ENCODE results near the gene SH2D4B. TPM values are rescaled to one million over a fixed set of nuclear protein-coding genes. Genes with fewer than 3 reads are reported as not detected.

Gene SH2D4B
- total RNA-seq, 2 donors from 2014 or later, result 0.92 TPM; not detected in 1

DNA sequence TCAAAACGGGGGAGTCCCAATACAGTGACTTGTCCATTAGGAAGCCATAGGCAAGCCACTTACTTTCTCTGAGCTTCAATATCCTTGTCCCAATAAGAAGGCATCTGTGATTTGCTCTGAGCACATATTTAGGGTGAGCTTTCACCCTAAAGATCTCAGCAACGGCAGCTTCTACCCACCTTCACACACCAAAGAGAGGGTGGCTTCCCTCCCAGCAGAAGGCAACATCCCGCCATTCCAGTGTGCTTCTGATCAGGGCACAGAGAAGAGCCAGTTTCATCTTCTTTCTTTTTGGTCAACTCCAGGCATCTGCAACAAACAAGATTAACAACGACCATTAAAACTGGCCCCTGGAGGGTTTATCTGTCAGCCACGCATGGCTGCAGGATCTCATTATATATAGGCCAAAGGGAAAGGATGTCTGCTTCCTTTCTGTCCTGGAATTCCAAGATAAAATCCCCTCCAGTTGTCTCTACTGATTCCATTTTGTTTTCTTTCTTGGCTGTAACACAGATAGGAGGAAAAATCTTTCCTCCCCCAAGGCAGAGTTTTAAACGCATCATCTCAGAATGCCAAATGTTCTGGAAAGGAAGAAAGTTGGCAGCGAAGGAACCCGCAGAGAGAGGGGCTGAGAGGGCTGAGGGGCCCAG lies 491 bp upstream of the SH2D4B start:
- Histone ChIP-seq H3K36me3 (no peaks in the 10 kb centered on the region), H3K4me3 (no peak overlapping the region), H3K9me3 (no peaks in the 10 kb centered on the region), H3K4me1 (ENCODE audit: control insufficient read depth in 1 of 2, low read depth in 2 of 2) (no peaks in the 10 kb centered on the region), H3K27me3 (replicated peaks; ENCODE audit: insufficient read depth) (no peaks in the 10 kb centered on the region), H3K27ac (no peak overlapping the region)
- TF ChIP-seq, protein P1, sequence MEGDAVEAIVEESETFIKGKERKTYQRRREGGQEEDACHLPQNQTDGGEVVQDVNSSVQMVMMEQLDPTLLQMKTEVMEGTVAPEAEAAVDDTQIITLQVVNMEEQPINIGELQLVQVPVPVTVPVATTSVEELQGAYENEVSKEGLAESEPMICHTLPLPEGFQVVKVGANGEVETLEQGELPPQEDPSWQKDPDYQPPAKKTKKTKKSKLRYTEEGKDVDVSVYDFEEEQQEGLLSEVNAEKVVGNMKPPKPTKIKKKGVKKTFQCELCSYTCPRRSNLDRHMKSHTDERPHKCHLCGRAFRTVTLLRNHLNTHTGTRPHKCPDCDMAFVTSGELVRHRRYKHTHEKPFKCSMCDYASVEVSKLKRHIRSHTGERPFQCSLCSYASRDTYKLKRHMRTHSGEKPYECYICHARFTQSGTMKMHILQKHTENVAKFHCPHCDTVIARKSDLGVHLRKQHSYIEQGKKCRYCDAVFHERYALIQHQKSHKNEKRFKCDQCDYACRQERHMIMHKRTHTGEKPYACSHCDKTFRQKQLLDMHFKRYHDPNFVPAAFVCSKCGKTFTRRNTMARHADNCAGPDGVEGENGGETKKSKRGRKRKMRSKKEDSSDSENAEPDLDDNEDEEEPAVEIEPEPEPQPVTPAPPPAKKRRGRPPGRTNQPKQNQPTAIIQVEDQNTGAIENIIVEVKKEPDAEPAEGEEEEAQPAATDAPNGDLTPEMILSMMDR (IDR thresholded peaks at IDR 0.05), result no peak
- DNase-seq (ENCODE audit: low spot score) (no peak), ATAC-seq (ENCODE audit: insufficient number of reproducible peaks, low FRiP score, low read depth) (no peak)

DNA sequence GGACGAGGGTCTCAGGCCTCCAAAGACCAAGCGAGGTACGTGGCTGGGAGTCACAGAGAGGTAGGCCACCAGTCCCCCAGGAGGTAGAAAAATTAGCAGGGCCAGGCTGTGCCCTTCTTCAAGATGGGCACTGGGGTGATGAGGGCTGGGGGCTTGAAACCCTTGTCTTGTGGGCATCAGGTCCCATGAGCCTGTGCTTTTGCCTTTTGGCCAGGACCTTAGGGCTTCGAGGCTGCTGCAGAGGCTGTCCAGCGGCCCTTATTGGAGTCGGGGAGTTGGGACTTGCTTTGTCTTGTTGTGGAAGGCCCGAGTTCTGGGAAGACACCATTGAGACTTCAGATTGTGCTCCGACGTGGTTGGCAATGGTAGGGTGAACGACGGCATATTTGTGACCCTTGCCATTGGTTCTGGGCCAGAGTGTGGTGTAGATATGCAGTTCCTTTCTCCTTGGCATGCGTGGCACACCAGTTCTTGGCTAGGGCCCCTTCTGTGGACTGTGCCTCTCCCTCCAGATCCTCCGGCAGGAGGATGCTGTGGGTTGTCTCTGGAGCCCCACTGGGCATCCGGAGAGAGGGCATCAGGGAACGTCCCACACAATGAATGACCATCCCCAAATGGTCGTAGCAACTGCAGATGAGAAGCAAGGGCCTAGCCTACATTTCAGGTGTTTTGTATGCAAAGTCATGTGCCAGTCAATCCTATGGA lies 931 bp downstream of the SH2D4B start:
- no peaks in the 10 kb centered on the region for H3K9me3 ChIP-seq
- TF ChIP-seq, protein P1 (IDR thresholded peaks at IDR 0.05), result no peak
- DNase-seq (ENCODE audit: low spot score), result no peak
- H3K36me3 ChIP-seq, result no peaks in the 10 kb centered on the region
- H3K27ac ChIP-seq, result no peak overlapping the region
- H3K4me3 ChIP-seq, result no peak overlapping the region
- no peaks in the 10 kb centered on the region for H3K27me3 ChIP-seq (replicated peaks; ENCODE audit: insufficient read depth)
- no peak for ATAC-seq (ENCODE audit: insufficient number of reproducible peaks, low FRiP score, low read depth)
- H3K4me1 ChIP-seq (ENCODE audit: control insufficient read depth in 1 of 2, low read depth in 2 of 2), result no peaks in the 10 kb centered on the region

DNA sequence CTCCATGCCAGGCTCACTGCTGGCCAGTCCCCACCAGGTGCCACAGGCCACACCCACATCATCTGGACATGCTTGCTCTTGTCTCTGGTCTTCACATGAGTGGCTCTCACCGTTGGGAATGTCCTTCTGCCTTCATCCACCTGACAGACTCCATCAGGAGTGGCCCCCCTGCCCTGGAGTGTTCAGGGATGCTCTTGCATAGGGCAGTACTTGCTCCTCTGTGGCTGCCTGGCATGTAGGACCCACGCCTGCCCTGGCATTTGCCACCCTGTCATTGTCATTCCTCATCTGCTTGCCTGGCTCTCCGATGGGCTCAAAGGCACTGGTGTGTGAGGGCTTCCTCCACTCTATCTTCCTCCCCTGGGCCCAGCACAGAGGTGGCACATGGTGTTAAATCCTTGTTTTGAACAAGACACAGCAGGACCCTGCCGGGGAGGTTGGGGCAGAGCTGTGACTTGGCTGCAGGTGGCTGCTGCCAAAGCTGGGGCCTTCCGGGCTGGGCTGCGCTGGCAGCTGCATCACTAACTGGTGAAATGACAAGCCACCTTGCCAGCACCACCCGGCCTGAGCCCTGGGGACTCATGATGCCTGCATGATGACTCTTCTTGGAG lies 1.8 kb downstream of the SH2D4B start:
- no peaks in the 10 kb centered on the region for H3K9me3 ChIP-seq
- H3K27ac ChIP-seq, result no peak overlapping the region
- no peaks in the 10 kb centered on the region for H3K27me3 ChIP-seq (replicated peaks; ENCODE audit: insufficient read depth)
- ATAC-seq (ENCODE audit: insufficient number of reproducible peaks, low FRiP score, low read depth) (no peak), DNase-seq (ENCODE audit: low spot score) (no peak)
- H3K4me1 ChIP-seq (ENCODE audit: control insufficient read depth in 1 of 2, low read depth in 2 of 2), result no peaks in the 10 kb centered on the region
- TF ChIP-seq, protein P1 (IDR thresholded peaks at IDR 0.05), result no peak
- no peaks in the 10 kb centered on the region for H3K36me3 ChIP-seq
- H3K4me3 ChIP-seq, result no peak overlapping the region

DNA sequence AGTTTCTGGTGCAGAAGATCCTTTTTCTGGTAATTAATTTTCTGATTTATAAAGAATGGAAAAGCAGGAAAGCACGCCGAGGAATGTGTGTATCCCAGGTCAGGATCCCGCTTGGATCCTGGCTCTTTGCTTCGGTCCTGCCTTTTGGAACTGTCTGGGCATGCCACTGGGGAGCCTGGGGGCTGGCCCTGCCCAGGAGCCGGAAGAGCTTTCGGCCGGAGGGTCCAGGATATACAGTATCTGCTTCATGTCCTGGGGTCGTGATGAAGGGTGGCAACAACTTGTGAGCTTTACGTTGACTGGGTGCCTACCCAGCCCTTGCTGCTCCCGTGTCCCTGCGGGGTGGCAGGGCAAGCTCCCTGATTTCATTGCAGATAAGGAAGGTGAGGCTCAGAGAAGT lies 2.4 kb downstream of the SH2D4B start:
- ATAC-seq (ENCODE audit: insufficient number of reproducible peaks, low FRiP score, low read depth) (no peak), DNase-seq (ENCODE audit: low spot score) (no peak)
- Histone ChIP-seq H3K9me3 (no peaks in the 10 kb centered on the region), H3K27me3 (replicated peaks; ENCODE audit: insufficient read depth) (no peaks in the 10 kb centered on the region), H3K27ac (no peak overlapping the region), H3K36me3 (no peaks in the 10 kb centered on the region), H3K4me1 (ENCODE audit: control insufficient read depth in 1 of 2, low read depth in 2 of 2) (no peaks in the 10 kb centered on the region), H3K4me3 (no peak overlapping the region)
- TF ChIP-seq, protein P1 (IDR thresholded peaks at IDR 0.05), result no peak

DNA sequence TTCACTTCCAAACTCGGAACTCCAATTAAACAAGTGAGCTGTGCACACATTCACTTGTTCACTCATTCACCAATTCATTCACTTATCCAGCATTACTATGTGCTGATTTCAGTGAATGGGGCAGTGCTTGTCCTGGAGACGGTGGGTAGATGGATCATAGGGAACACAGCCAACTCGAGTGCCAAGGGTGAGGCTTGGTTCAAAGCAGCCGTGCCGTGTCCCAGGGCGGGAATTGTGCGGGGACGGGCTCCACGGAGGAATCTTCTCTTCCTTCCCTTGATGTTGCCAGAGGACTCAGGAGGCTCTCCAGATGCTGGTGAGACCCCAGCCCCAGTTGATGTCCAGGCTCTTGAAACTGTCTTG lies 2.9 kb downstream of the SH2D4B start:
- Histone ChIP-seq H3K36me3 (no peaks in the 10 kb centered on the region), H3K27ac (no peak overlapping the region), H3K4me1 (ENCODE audit: control insufficient read depth in 1 of 2, low read depth in 2 of 2) (no peaks in the 10 kb centered on the region), H3K9me3 (no peaks in the 10 kb centered on the region), H3K4me3 (no peak overlapping the region), H3K27me3 (replicated peaks; ENCODE audit: insufficient read depth) (no peaks in the 10 kb centered on the region)
- TF ChIP-seq, protein P1 (IDR thresholded peaks at IDR 0.05), result no peak
- ATAC-seq (ENCODE audit: insufficient number of reproducible peaks, low FRiP score, low read depth), result no peak
- DNase-seq (ENCODE audit: low spot score), result no peak
